HCT116 (cell line): ENCODE measurements around the gene HLA-B. TPM values are rescaled to one million over a fixed set of nuclear protein-coding genes. Genes with fewer than 3 reads are reported as not detected.

Source experiments
- ATAC-seq: fragments of 200-7000 bp; cut with Tn5 transposase; 2 replicates; pipeline ENCODE4 v1.9.1; 2020; ENCODE audit warnings: mild to moderate bottlenecking, moderate library complexity
- BruUV-seq: library from RNA; stranded (reverse); fragments of 400-500 nt; replicated peaks from 2 replicates; lab custom pipeline; 2021; lab: Mats Ljungman, UMichigan
- CTCF ChIA-PET: fragments of 300-600 bp; sonication (Branson Sonifier 250); formaldehyde crosslinking; loops from one replicate; lab custom pipeline; 2021; ENCODE audit warnings: antibody characterized with exemption; lab: Charles Lee
- POLR2A ChIA-PET: fragments of 300-600, 350-600 bp; sonication (Branson Sonifier 250); formaldehyde crosslinking; loops from one replicate; lab custom pipeline; 2021; ENCODE audit warnings: antibody characterized with exemption; lab: Charles Lee
- RAD21 ChIA-PET, 2 experiments: fragments of 300-600 bp; sonication (Branson Sonifier 250); formaldehyde crosslinking; loops; one replicate each; lab custom pipeline; 2023; ENCODE audit warnings: low total read pairs in 2 of 2; ENCODE audit not compliant: uncharacterized antibody in 2 of 2, unreplicated experiment in 2 of 2, low non-redundant PET in 1 of 2; lab: Charles Lee
- DNase-seq: peaks from one replicate; pipeline ENCODE4 v3.0.0-alpha.2; 2010; ENCODE audit warnings: low read depth, low spot score
- H2AFZ ChIP-seq: fragments of 200-600 bp; shearing (Covaris generic), sonication (generic); 2 replicates; pipeline ENCODE4 v1.6.1; 2017; ENCODE audit warnings: low read depth, mixed run types, mixed read lengths, antibody characterized with exemption, low read length; ENCODE audit not compliant: poor library complexity, severe bottlenecking
- H3K27ac ChIP-seq: 2 replicates; pipeline ENCODE4 v1.5.1; 2012; ENCODE audit warnings: low read depth, low read length
- H3K27me3 ChIP-seq: fragments of 200-600 bp; sonication (generic); 2 replicates; pipeline ENCODE4 v1.6.1; 2016; ENCODE audit warnings: mixed run types, low read length, mixed read lengths; ENCODE audit not compliant: insufficient read depth
- H3K36me3 ChIP-seq, 2 experiments: fragments of 200-500 bp in 1 of 2; fragments of 200-600 bp in 1 of 2; sonication (Bioruptor generic) in 1 of 2; sonication (generic) in 1 of 2; 2 replicates each; pipeline versions ENCODE4 v1.5.1 to v1.6.1; 2014 to 2016; ENCODE audit warnings: low read length in 2 of 2, inconsistent platforms in 1 of 2, mixed read lengths in 1 of 2, mixed run types in 1 of 2; ENCODE audit not compliant: insufficient read depth in 2 of 2, control insufficient read depth in 1 of 2
- H3K4me1 ChIP-seq, 2 experiments: fragments of 200-600 bp in 1 of 2; sonication (generic) in 1 of 2; 2 replicates each; pipeline versions ENCODE4 v1.5.1 to v1.6.1; 2012 to 2017; ENCODE audit warnings: low read length in 2 of 2, inconsistent platforms in 1 of 2, mild to moderate bottlenecking in 1 of 2, mixed read lengths in 1 of 2, mixed run types in 1 of 2, moderate library complexity in 1 of 2; ENCODE audit not compliant: insufficient read depth in 2 of 2, control insufficient read depth in 1 of 2
- H3K4me2 ChIP-seq: fragments of 200-600 bp; sonication (generic); 2 replicates; pipeline ENCODE4 v1.6.1; 2017; ENCODE audit warnings: mixed run types, low read length, mixed read lengths
- H3K4me3 ChIP-seq, 2 experiments: fragments of 200-600 bp in 1 of 2; sonication (generic) in 1 of 2; replicated peaks in 1 of 2; 2 replicates each; pipeline ENCODE4 v1.5.1; 2011 to 2016; ENCODE audit warnings: low read length in 2 of 2, control low read depth in 1 of 2, low read depth in 1 of 2, mild to moderate bottlenecking in 1 of 2, mixed read lengths in 1 of 2, mixed run types in 1 of 2
- H3K79me2 ChIP-seq: fragments of 200-600 bp; sonication (generic); 2 replicates; pipeline ENCODE4 v1.6.1; 2017; ENCODE audit warnings: mild to moderate bottlenecking, mixed run types, low read length, moderate library complexity, mixed read lengths; ENCODE audit not compliant: insufficient read depth
- H3K9ac ChIP-seq: fragments of 200-600 bp; sonication (generic); 2 replicates; pipeline ENCODE4 v1.6.1; 2016; ENCODE audit warnings: low read length, mixed read lengths
- H3K9me2 ChIP-seq: fragments of 200-600 bp; sonication (generic), shearing (Covaris generic); 2 replicates; pipeline ENCODE4 v1.6.1; 2017; ENCODE audit warnings: mixed run types, mild to moderate bottlenecking, moderate library complexity; ENCODE audit not compliant: insufficient read depth
- H3K9me3 ChIP-seq, 2 experiments: fragments of 200-500 bp in 1 of 2; fragments of 200-600 bp in 1 of 2; sonication (Bioruptor generic) in 1 of 2; sonication (generic) in 1 of 2; 2 replicates each; pipeline ENCODE4 v1.6.1; 2014 to 2017; ENCODE audit warnings: low read length in 2 of 2, mixed read lengths in 2 of 2, inconsistent platforms in 1 of 2, low read depth in 1 of 2, mild to moderate bottlenecking in 1 of 2, mixed run types in 1 of 2, moderate library complexity in 1 of 2; ENCODE audit not compliant: control insufficient read depth in 1 of 2, insufficient read depth in 1 of 2
- H4K20me1 ChIP-seq: fragments of 200-600 bp; sonication (generic), shearing (Covaris generic); 2 replicates; pipeline ENCODE4 v1.6.1; 2017; ENCODE audit warnings: mixed run types, mild to moderate bottlenecking, moderate library complexity; ENCODE audit not compliant: insufficient read depth
- CBX3 ChIP-seq: IDR thresholded peaks from 2 replicates; pipeline ENCODE4 v1.6.1; 2012; ENCODE audit warnings: low read depth
- CEBPB ChIP-seq: IDR thresholded peaks from 2 replicates; pipeline ENCODE4 v1.6.1; 2012; ENCODE audit warnings: low read depth
- EGR1 ChIP-seq: IDR thresholded peaks from 2 replicates; pipeline ENCODE4 v1.6.1; 2012; ENCODE audit warnings: low read depth
- EZH2 ChIP-seq: fragments of 200-600 bp; sonication (generic); IDR thresholded peaks from 2 replicates; pipeline ENCODE4 v1.6.1; 2017; ENCODE audit warnings: antibody characterized with exemption, mixed run types
- FOSL1 ChIP-seq: IDR thresholded peaks from 2 replicates; pipeline ENCODE4 v1.6.1; 2012; ENCODE audit warnings: low read depth
- POLR2A ChIP-seq: IDR thresholded peaks from 2 replicates; pipeline ENCODE4 v1.7.0; 2011; ENCODE audit warnings: borderline replicate concordance; ENCODE audit not compliant: insufficient read depth, insufficient read length; ENCODE audit errors: extremely low read depth
- SP1 ChIP-seq: IDR thresholded peaks from 2 replicates; pipeline ENCODE4 v1.6.1; 2012; ENCODE audit warnings: low read depth
- SRF ChIP-seq: IDR thresholded peaks from 2 replicates; pipeline ENCODE4 v1.6.1; 2012; ENCODE audit warnings: low read depth
- YY1 ChIP-seq: IDR thresholded peaks from 2 replicates; pipeline ENCODE4 v1.6.1; 2011; ENCODE audit warnings: low read length, low read depth, moderate library complexity, mild to moderate bottlenecking; ENCODE audit not compliant: insufficient replicate concordance; ENCODE audit errors: extremely low read depth
- ZNF274 ChIP-seq: fragments of 200-500 bp; sonication (Bioruptor generic); IDR thresholded peaks from 2 replicates; pipeline ENCODE4 v1.6.1; 2014; ENCODE audit warnings: mild to moderate bottlenecking, low read depth, low read length, inconsistent platforms
- intact Hi-C: fragments of 100-400 bp; cut with micrococcal nuclease; formaldehyde crosslinking; loops from 2 replicates; pipeline ENCODE4 v1.10.0; 2022
- total RNA-seq: library from RNA; stranded (reverse); gene quantifications from one replicate; pipeline ENCODE4 v1.2.1, GENCODE V29; 2021; ENCODE audit not compliant: unreplicated experiment
- TF ChIP-seq, protein P1 (sequence below): IDR thresholded peaks from 2 replicates; pipeline ENCODE4 v1.6.1; 2012; ENCODE audit warnings: low read depth
- TF ChIP-seq, protein P2 (sequence below), 3 experiments: fragments of 200-600 bp in 1 of 3; sonication (generic) in 1 of 3; IDR thresholded peaks in 2 of 3; conservative IDR thresholded peaks in 1 of 3; 2 replicates each; pipeline ENCODE4 v1.5.1; 2012 to 2017; ENCODE audit warnings: low read depth in 2 of 3, low read length in 2 of 3, antibody characterized with exemption in 1 of 3, borderline replicate concordance in 1 of 3, control low read depth in 1 of 3, mild to moderate bottlenecking in 1 of 3, mixed read lengths in 1 of 3, mixed run types in 1 of 3, moderate library complexity in 1 of 3; ENCODE audit not compliant: insufficient read depth in 1 of 3

Gene HLA-B
- total RNA-seq, 1 experiment from 2014 or later, result 381 TPM

DNA sequence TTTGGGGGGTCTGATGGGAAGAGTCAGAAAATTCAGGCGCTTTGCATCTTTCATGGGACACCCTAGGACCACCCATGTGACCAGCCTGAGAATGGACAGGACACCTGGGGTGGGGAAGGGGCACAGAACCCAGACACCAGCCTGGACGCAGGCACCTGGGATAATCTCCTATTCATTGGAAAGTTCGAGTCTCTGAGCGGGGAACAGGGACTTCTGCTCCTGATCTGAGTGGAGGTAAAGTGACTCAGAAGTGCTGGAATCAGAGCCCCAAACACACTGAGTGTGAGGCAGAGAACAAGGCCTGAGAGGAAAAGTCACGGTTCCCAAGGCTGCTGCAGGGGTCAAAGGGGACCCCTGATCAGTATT is 1.4 kb downstream of the HLA-B start:
- H3K79me2 ChIP-seq, result no peaks in the 10 kb centered on the region
- H3K27ac ChIP-seq, result no peak overlapping the region
- no peaks in the 10 kb centered on the region; a peak in 2 of 4 replicates for H3K36me3 ChIP-seq
- TF ChIP-seq, protein P1, sequence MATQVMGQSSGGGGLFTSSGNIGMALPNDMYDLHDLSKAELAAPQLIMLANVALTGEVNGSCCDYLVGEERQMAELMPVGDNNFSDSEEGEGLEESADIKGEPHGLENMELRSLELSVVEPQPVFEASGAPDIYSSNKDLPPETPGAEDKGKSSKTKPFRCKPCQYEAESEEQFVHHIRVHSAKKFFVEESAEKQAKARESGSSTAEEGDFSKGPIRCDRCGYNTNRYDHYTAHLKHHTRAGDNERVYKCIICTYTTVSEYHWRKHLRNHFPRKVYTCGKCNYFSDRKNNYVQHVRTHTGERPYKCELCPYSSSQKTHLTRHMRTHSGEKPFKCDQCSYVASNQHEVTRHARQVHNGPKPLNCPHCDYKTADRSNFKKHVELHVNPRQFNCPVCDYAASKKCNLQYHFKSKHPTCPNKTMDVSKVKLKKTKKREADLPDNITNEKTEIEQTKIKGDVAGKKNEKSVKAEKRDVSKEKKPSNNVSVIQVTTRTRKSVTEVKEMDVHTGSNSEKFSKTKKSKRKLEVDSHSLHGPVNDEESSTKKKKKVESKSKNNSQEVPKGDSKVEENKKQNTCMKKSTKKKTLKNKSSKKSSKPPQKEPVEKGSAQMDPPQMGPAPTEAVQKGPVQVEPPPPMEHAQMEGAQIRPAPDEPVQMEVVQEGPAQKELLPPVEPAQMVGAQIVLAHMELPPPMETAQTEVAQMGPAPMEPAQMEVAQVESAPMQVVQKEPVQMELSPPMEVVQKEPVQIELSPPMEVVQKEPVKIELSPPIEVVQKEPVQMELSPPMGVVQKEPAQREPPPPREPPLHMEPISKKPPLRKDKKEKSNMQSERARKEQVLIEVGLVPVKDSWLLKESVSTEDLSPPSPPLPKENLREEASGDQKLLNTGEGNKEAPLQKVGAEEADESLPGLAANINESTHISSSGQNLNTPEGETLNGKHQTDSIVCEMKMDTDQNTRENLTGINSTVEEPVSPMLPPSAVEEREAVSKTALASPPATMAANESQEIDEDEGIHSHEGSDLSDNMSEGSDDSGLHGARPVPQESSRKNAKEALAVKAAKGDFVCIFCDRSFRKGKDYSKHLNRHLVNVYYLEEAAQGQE, result no peak
- TF ChIP-seq YY1 (no peak), CBX3 (no peak), SRF (no peak), EGR1 (no peak), EZH2 (no peak), SP1 (no peak), ZNF274 (no peak), FOSL1 (no peak), CEBPB (no peak), POLR2A (no peak)
- TF ChIP-seq, protein P2, sequence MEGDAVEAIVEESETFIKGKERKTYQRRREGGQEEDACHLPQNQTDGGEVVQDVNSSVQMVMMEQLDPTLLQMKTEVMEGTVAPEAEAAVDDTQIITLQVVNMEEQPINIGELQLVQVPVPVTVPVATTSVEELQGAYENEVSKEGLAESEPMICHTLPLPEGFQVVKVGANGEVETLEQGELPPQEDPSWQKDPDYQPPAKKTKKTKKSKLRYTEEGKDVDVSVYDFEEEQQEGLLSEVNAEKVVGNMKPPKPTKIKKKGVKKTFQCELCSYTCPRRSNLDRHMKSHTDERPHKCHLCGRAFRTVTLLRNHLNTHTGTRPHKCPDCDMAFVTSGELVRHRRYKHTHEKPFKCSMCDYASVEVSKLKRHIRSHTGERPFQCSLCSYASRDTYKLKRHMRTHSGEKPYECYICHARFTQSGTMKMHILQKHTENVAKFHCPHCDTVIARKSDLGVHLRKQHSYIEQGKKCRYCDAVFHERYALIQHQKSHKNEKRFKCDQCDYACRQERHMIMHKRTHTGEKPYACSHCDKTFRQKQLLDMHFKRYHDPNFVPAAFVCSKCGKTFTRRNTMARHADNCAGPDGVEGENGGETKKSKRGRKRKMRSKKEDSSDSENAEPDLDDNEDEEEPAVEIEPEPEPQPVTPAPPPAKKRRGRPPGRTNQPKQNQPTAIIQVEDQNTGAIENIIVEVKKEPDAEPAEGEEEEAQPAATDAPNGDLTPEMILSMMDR (IDR thresholded peaks at IDR 0.05 in 2 of 3, conservative IDR thresholded peaks at IDR 0.05 in 1 of 3; ENCODE audit: borderline replicate concordance in 1 of 3, insufficient read depth in 1 of 3, low read depth in 2 of 3, low read length in 2 of 3), result no peak
- TF ChIP-seq, all 23 proteins: peak for 0
- ChIA-PET RAD21 (no interaction called here), CTCF (no interaction called here), POLR2A (no interaction called here)
- Histone ChIP-seq H3K27me3 (no peaks in the 10 kb centered on the region), H3K9me3 (no peaks in the 10 kb centered on the region), H3K9ac (no peak overlapping the region), H3K4me2 (no peak overlapping the region), H3K9me2 (no peaks in the 10 kb centered on the region), H3K4me1 (no peaks in the 10 kb centered on the region), H3K4me3 (no peak overlapping the region), H2AFZ (no peak overlapping the region), H4K20me1 (no peaks in the 10 kb centered on the region)
- intact Hi-C loops, result no loop called here
- DNase-seq (no peak), ATAC-seq (no peak)
- no TSS peak for BruUV-seq
